Measurements from ENCODE around the gene ENOX2.

Gene ENOX2

GRCh38 chrX:130879869-130880268 is 23.1 kb downstream of the ENOX2 start:
- DNase-seq = no peak

- no peak for DNase-seq
Observed at GRCh38 chrX:130878350-130879341, 24.4 kb downstream of the ENOX2 start.

GRCh38 chrX:130877892-130878341 is 25.1 kb downstream of the ENOX2 start:
- no peak for DNase-seq

GRCh38 chrX:130876226-130876625 is 26.8 kb downstream of the ENOX2 start:
- no peak for DNase-seq

- DNase-seq = no peak
Observed at GRCh38 chrX:130874751-130875150, 28.3 kb downstream of the ENOX2 start.

- DNase-seq = no peak
Observed at GRCh38 chrX:130869239-130869638, 33.8 kb downstream of the ENOX2 start.

GRCh38 chrX:130861462-130861861 is 41.5 kb downstream of the ENOX2 start:
- no peak for DNase-seq

- no peak for DNase-seq
Observed at GRCh38 chrX:130857207-130857606, 45.8 kb downstream of the ENOX2 start.

GRCh38 chrX:130851569-130851968 is 51.4 kb downstream of the ENOX2 start:
- DNase-seq = no peak

GRCh38 chrX:130848763-130849162 is 54.2 kb downstream of the ENOX2 start:
- DNase-seq = no peak

GRCh38 chrX:130846746-130847145 is 56.3 kb downstream of the ENOX2 start:
- DNase-seq = no peak

- DNase-seq = no peak
Observed at GRCh38 chrX:130841776-130842175, 61.2 kb downstream of the ENOX2 start.

GRCh38 chrX:130840345-130840744 is 62.7 kb downstream of the ENOX2 start:
- no peak for DNase-seq

GRCh38 chrX:130836447-130836846 is 66.6 kb downstream of the ENOX2 start:
- no peak for DNase-seq

GRCh38 chrX:130834830-130835229 is 68.2 kb downstream of the ENOX2 start:
- no peak for DNase-seq

- DNase-seq = no peak
Observed at GRCh38 chrX:130834149-130834548, 68.9 kb downstream of the ENOX2 start.

- no peak for DNase-seq
Observed at GRCh38 chrX:130831347-130831722, 71.7 kb downstream of the ENOX2 start.

- DNase-seq = no peak
Observed at GRCh38 chrX:130830599-130831346, 72.2 kb downstream of the ENOX2 start.

- no peak for DNase-seq
Observed at GRCh38 chrX:130829526-130830515, 73.2 kb downstream of the ENOX2 start.

- no peak for DNase-seq
Observed at GRCh38 chrX:130828641-130829040, 74.4 kb downstream of the ENOX2 start.

- no peak for DNase-seq
Observed at GRCh38 chrX:130827648-130828047, 75.4 kb downstream of the ENOX2 start.

- DNase-seq = no peak
Observed at GRCh38 chrX:130826249-130826648, 76.8 kb downstream of the ENOX2 start.

GRCh38 chrX:130825525-130825924 is 77.5 kb downstream of the ENOX2 start:
- DNase-seq = no peak

All from activated CD4-positive, alpha-beta T cell treated with anti-CD3 and anti-CD28 coated beads, Interleukin-2, amount 50 U/mL, for 48 hours (primary cell).